ENCODE measurements around the gene PON2. TPM values are rescaled to one million over a fixed set of nuclear protein-coding genes. Genes with fewer than 3 reads are reported as not detected.

PON2 gene
- total RNA-seq, 1 experiment from 2014 or later, result 56.4 TPM

- peaks cover 9% of the 10 kb centered on the region; the same call in 1 of the 2 replicates for H3K36me3 ChIP-seq (ENCODE audit: low read depth, low read length)
- ATAC-seq (no peak), DNase-seq (no peak)
- no peaks in the 10 kb centered on the region for H3K4me1 ChIP-seq (ENCODE audit: insufficient read depth, low read length)
- no peaks in the 10 kb centered on the region for H4K20me1 ChIP-seq (ENCODE audit: low read length)
- H3K9ac ChIP-seq (ENCODE audit: low read length), result no peak overlapping the region
- no peak overlapping the region for H2AFZ ChIP-seq (ENCODE audit: low read length)
- ChIA-PET CTCF (no interaction called here), POLR2A (ENCODE audit: unreplicated experiment) (no interaction called here)
- no peak overlapping the region for H3K27ac ChIP-seq (ENCODE audit: low read length)
- intact Hi-C loops (cut with micrococcal nuclease), result no loop called here
- H3K9me3 ChIP-seq (ENCODE audit: low read length), result no peaks in the 10 kb centered on the region
- BruUV-seq (replicated peaks), result TSS peak; percentile 43
- no peaks in the 10 kb centered on the region for H3K9me2 ChIP-seq (replicated peaks; ENCODE audit: low read length)
- TF ChIP-seq CTCF (conservative IDR thresholded peaks at IDR 0.05; ENCODE audit: low read depth, low read length) (no peak), EZH2 (IDR thresholded peaks at IDR 0.05; ENCODE audit: low read length, unreplicated experiment) (no peak), EZH2phosphoT487 (IDR thresholded peaks at IDR 0.05; ENCODE audit: borderline replicate concordance, low read length) (no peak)
- H3F3A ChIP-seq (ENCODE audit: low read length, unreplicated experiment), result no peaks in the 10 kb centered on the region
- H3K27me3 ChIP-seq (ENCODE audit: low read length), result no peaks in the 10 kb centered on the region
- H3K79me2 ChIP-seq (ENCODE audit: low read length), result no peaks in the 10 kb centered on the region
- no peak overlapping the region for H3K4me2 ChIP-seq (ENCODE audit: low read length)
- no peak overlapping the region for H3K4me3 ChIP-seq (ENCODE audit: low read length)
Measured at GRCh38 chr7:95405208-95405607, 29.6 kb downstream of the PON2 start.

- intact Hi-C loops (cut with micrococcal nuclease), result no loop called here
- no peaks in the 10 kb centered on the region for H3K4me1 ChIP-seq (ENCODE audit: insufficient read depth, low read length)
Measured at GRCh38 chr7:95404316-95404865, 30.4 kb downstream of the PON2 start.

More at GRCh38 chr7:95404316-95404865, 30.4 kb downstream of the PON2 start:
- H3K9ac ChIP-seq (ENCODE audit: low read length), result no peak overlapping the region
- H3K4me3 ChIP-seq (ENCODE audit: low read length), result no peak overlapping the region
- no TSS peak for BruUV-seq (replicated peaks)
- no peak for DNase-seq
- no peaks in the 10 kb centered on the region for H3K9me2 ChIP-seq (replicated peaks; ENCODE audit: low read length)
- H3K79me2 ChIP-seq (ENCODE audit: low read length), result no peaks in the 10 kb centered on the region
- H3K27me3 ChIP-seq (ENCODE audit: low read length), result no peaks in the 10 kb centered on the region
- ATAC-seq, result no peak
- no peaks in the 10 kb centered on the region for H3F3A ChIP-seq (ENCODE audit: low read length, unreplicated experiment)
- CTCF ChIA-PET, result no interaction called here
- TF ChIP-seq CTCF (conservative IDR thresholded peaks at IDR 0.05; ENCODE audit: low read depth, low read length) (no peak), EZH2phosphoT487 (IDR thresholded peaks at IDR 0.05; ENCODE audit: borderline replicate concordance, low read length) (no peak), EZH2 (IDR thresholded peaks at IDR 0.05; ENCODE audit: low read length, unreplicated experiment) (no peak)
- peaks cover 7% of the 10 kb centered on the region; the same call in 1 of the 2 replicates for H3K36me3 ChIP-seq (ENCODE audit: low read depth, low read length)
- H3K9me3 ChIP-seq (ENCODE audit: low read length), result no peaks in the 10 kb centered on the region
- H3K27ac ChIP-seq (ENCODE audit: low read length), result no peak overlapping the region
- POLR2A ChIA-PET (ENCODE audit: unreplicated experiment), result no interaction called here
- no peaks in the 10 kb centered on the region for H4K20me1 ChIP-seq (ENCODE audit: low read length)
- H2AFZ ChIP-seq (ENCODE audit: low read length), result no peak overlapping the region
- H3K4me2 ChIP-seq (ENCODE audit: low read length), result no peak overlapping the region

Measured in PC-3 (cell line).